Cardiac fibroblast (primary cell): ENCODE results near the gene RESF1.

Experiments
- DNase-seq, 2 donors: peaks; one replicate each; pipeline versions ENCODE4 v3.0.0 to v3.0.0-alpha.2; 2010; ENCODE audit warnings: low read depth in 2 of 2
- H3K4me3 ChIP-seq, 2 donors: replicated peaks in 1 of 2; 1 replicate in 1 of 2; 2 replicates in 1 of 2; pipeline ENCODE4 v1.5.1; 2011; ENCODE audit warnings: low read depth in 2 of 2, low read length in 2 of 2, mild to moderate bottlenecking in 2 of 2, moderate library complexity in 1 of 2
- CTCF ChIP-seq: IDR thresholded peaks from one replicate; pipeline ENCODE4 v1.5.1; 2011; ENCODE audit warnings: low read depth, mild to moderate bottlenecking, low read length, inconsistent platforms

Gene RESF1

DNA sequence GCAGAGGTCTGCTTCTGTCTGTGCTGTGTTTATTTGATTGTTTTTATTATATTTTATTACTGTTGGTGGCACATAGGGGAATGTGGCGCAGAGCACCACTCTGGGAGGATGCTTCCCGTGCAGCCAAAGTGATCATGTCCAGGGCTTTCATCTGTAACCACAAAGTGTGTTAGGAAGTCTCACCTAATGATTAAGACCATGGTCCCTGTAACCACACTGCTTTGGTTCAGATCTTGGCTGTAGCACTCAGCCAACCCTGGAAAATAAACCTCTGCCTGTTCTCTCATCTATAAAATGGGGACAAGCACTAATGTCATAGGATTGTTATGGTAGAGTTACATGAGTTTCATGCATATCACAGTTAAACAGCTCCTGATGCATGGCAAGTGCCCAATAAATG is 1.9 kb downstream of the RESF1 start:
- TF ChIP-seq CTCF, result no peak
- H3K4me3 ChIP-seq, result peak overlapping the region; percentile 59 to 77
- DNase-seq, result no peak

DNA sequence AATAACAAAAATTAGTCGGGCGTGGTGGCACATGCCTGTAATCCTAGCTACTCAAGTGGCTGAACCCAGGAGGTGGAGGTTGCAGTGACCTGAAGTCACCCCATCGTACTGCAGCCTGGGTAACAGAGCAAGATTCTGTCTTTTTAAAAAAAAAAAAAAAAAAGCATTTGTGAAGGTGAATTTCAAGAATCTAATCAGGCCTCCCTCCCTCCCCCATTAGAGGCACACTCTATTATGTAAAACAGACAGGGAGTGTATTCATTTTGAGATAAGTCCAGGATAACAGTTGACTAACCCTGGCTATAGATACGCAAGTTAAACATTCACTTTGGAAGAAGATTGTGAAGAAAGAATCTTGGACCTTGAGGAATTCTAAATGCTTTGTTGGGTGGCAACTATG is 2.9 kb downstream of the RESF1 start:
- peak overlapping the region in 1 of 2 donors; percentile 11 for H3K4me3 ChIP-seq
- DNase-seq, result no peak
- no peak for TF ChIP-seq CTCF

- no peak overlapping the region for H3K4me3 ChIP-seq
- DNase-seq, result no peak
- TF ChIP-seq CTCF, result no peak
These were observed 5.1 kb downstream of the RESF1 start for GRCh38 chr12:31964280-31964679.

GRCh38 chr12:31965090-31965489 is 5.9 kb downstream of the RESF1 start:
- no peak for TF ChIP-seq CTCF
- DNase-seq, result no peak
- H3K4me3 ChIP-seq, result no peak overlapping the region

DNA sequence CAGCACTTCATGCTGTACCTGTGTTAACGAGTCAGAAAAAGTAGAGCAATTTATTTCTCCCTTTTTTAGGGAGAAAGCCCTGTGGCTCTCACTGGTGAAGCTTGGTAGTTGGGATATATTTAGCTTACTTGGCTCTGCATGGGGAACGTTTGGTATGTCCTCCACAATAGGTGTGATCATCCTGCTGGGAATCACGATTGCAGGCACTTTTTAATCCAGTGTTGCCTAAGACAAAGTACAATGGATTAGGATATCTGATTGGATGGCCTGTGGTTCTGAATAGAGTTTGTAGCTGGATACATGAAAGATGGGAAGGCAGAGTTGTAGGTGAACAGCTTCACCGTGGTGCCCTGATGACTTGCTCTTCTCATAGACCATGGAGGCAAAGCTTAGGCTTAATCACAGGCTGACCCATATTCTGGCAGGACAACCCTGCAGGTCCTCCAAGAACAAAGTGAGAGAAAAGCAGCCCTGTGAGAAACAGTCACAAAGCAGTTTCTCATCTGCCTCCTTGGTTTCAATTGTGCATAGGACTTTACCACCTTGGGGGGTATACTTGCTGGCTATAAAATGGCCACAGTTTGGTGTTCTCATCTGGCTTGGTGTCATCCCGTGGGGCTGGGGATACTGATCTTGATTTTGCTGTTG is 7.5 kb downstream of the RESF1 start:
- H3K4me3 ChIP-seq, result no peak overlapping the region
- TF ChIP-seq CTCF, result no peak
- DNase-seq, result peak in 1 of 2 donors; percentile 14

GRCh38 chr12:31967539-31967938 is 8.3 kb downstream of the RESF1 start:
- no peak for DNase-seq
- no peak overlapping the region for H3K4me3 ChIP-seq
- no peak for TF ChIP-seq CTCF

DNA sequence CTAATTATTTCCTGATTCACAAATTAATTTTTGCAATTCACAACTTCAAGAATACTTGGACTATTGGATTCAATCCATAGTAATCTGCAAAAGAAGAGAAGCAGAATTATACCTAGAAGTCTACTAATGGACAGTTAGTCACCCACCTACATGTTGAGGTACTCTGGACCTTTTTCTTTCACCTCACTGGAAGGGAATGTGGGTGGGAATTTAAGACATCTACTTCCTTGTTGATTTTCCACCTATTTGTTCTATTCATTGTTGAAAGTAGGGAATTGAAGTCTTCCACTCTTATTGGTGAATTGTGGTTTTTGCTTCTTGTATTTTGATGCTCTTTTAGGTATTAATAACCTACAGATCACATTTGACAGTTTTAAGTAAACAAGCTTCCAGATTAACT is 11.0 kb downstream of the RESF1 start:
- no peak for TF ChIP-seq CTCF
- DNase-seq, result no peak
- H3K4me3 ChIP-seq, result no peak overlapping the region
